ENCODE measurements around the gene CTBP1. TPM values are rescaled to one million over a fixed set of nuclear protein-coding genes. Genes with fewer than 3 reads are reported as not detected.

Gene CTBP1
- total and polyA plus RNA-seq, 9 of the 15 experiments (the other 6 are each of a cell fraction or from before 2014, with no cell fraction given) = 14.5 to 162 (median 68.2) TPM

DNA sequence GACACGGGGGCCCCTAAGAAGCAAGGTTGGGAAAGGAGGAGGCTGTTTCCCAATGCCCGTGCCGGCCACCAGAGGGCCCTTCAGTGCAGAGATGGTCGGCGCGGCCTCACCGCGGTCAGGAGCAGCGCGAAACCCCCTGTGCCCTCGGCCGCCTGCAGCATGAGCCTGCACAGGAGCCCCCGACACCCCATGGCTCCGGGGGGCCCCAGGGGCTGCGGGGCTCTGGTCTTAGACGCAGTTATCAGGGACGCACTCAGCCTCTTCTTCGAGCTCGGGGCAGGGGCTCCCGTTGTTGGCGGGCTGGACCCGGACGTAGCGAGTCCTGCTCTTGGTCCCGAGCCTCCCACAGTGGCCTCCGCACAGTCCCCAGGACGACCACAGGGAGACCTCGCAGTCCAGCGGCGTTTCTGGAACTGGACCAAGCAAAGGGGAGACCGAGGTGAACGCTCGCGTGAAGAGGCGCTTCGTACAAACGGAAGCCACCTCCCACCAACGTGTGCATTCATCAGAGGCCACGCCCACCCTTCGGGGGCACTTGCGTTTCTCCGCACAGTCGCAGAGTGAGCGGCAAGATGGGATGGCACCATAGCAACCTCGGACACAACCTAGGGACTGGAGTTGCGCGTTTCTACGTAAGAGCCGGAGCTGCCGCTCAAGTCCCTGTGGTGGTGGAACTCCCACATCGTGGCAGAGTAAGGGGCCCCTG lies 81.5 kb downstream of the CTBP1 start (continued):
- no peak for TF ChIP-seq SP2 (IDR thresholded peaks at IDR 0.05; ENCODE audit: extremely low read depth, low read depth, low read length, poor library complexity, severe bottlenecking)
- no peak for TF ChIP-seq ZNF699 (CRISPR knock-in tag; IDR thresholded peaks at IDR 0.05; ENCODE audit: insufficient replicate concordance)
- TF ChIP-seq RBBP5 (IDR thresholded peaks at IDR 0.05; ENCODE audit: borderline replicate concordance, insufficient read depth, low read length, poor library complexity, severe bottlenecking) = peak; percentile 57
- 0 out of 2 replicates have a peak, but pooled peaks have one; percentile 9 for TF ChIP-seq SOX6 (IDR thresholded peaks at IDR 0.05)
- TF ChIP-seq THRAP3 (IDR thresholded peaks at IDR 0.05; ENCODE audit: borderline replicate concordance) = no peak
- TF ChIP-seq RBM15 (IDR thresholded peaks at IDR 0.05; ENCODE audit: insufficient read depth, low read length) = no peak
- TF ChIP-seq, protein P1, sequence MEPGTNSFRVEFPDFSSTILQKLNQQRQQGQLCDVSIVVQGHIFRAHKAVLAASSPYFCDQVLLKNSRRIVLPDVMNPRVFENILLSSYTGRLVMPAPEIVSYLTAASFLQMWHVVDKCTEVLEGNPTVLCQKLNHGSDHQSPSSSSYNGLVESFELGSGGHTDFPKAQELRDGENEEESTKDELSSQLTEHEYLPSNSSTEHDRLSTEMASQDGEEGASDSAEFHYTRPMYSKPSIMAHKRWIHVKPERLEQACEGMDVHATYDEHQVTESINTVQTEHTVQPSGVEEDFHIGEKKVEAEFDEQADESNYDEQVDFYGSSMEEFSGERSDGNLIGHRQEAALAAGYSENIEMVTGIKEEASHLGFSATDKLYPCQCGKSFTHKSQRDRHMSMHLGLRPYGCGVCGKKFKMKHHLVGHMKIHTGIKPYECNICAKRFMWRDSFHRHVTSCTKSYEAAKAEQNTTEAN (CRISPR knock-in tag; IDR thresholded peaks at IDR 0.05) = no peak
- peak in 1 of 2 experiments; percentile 58; a peak in 2 of 4 replicates for TF ChIP-seq FOXA3 (CRISPR knock-in tag; conservative IDR thresholded peaks at IDR 0.05 in 1 of 2, IDR thresholded peaks at IDR 0.05 in 1 of 2)
- TF ChIP-seq COPS2 (conservative IDR thresholded peaks at IDR 0.05) = no peak
- TF ChIP-seq, protein P2, sequence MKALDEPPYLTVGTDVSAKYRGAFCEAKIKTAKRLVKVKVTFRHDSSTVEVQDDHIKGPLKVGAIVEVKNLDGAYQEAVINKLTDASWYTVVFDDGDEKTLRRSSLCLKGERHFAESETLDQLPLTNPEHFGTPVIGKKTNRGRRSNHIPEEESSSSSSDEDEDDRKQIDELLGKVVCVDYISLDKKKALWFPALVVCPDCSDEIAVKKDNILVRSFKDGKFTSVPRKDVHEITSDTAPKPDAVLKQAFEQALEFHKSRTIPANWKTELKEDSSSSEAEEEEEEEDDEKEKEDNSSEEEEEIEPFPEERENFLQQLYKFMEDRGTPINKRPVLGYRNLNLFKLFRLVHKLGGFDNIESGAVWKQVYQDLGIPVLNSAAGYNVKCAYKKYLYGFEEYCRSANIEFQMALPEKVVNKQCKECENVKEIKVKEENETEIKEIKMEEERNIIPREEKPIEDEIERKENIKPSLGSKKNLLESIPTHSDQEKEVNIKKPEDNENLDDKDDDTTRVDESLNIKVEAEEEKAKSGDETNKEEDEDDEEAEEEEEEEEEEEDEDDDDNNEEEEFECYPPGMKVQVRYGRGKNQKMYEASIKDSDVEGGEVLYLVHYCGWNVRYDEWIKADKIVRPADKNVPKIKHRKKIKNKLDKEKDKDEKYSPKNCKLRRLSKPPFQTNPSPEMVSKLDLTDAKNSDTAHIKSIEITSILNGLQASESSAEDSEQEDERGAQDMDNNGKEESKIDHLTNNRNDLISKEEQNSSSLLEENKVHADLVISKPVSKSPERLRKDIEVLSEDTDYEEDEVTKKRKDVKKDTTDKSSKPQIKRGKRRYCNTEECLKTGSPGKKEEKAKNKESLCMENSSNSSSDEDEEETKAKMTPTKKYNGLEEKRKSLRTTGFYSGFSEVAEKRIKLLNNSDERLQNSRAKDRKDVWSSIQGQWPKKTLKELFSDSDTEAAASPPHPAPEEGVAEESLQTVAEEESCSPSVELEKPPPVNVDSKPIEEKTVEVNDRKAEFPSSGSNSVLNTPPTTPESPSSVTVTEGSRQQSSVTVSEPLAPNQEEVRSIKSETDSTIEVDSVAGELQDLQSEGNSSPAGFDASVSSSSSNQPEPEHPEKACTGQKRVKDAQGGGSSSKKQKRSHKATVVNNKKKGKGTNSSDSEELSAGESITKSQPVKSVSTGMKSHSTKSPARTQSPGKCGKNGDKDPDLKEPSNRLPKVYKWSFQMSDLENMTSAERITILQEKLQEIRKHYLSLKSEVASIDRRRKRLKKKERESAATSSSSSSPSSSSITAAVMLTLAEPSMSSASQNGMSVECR (CRISPR knock-in tag; IDR thresholded peaks at IDR 0.05) = peak; percentile 70; the same call in 1 of the 2 replicates
- no peak for TF ChIP-seq POLR3A (IDR thresholded peaks at IDR 0.05; ENCODE audit: borderline replicate concordance, extremely low read depth, insufficient read depth, insufficient read length)
- no peak for TF ChIP-seq TARDBP (IDR thresholded peaks at IDR 0.05)
- no peak for TF ChIP-seq ZNF764 (CRISPR knock-in tag; IDR thresholded peaks at IDR 0.05; ENCODE audit: low read depth)
- no peak for TF ChIP-seq GATAD2B (IDR thresholded peaks at IDR 0.05; ENCODE audit: borderline replicate concordance)
- TF ChIP-seq TAF9B (IDR thresholded peaks at IDR 0.05; ENCODE audit: partially characterized antibody) = no peak
- no peak for TF ChIP-seq XRCC3 (IDR thresholded peaks at IDR 0.05)
- no peak for TF ChIP-seq CEBPB (tag; IDR thresholded peaks at IDR 0.05)
- peak; percentile 70 for TF ChIP-seq CTBP1 (IDR thresholded peaks at IDR 0.05; ENCODE audit: borderline replicate concordance)
- TF ChIP-seq ZC3H8 (IDR thresholded peaks at IDR 0.05) = no peak
- TF ChIP-seq EGR1 (conservative IDR thresholded peaks at IDR 0.05) = no peak
- no peak for TF ChIP-seq NFATC3 (IDR thresholded peaks at IDR 0.05)
- TF ChIP-seq GABPA (tag; conservative IDR thresholded peaks at IDR 0.05; ENCODE audit: low read depth) = peak; percentile 27; the same call in 1 of the 2 replicates
- peak; percentile 74 for TF ChIP-seq PCBP1 (IDR thresholded peaks at IDR 0.05; ENCODE audit: low read depth, low read length, poor library complexity, severe bottlenecking)
- peak; percentile 63 to 84 for TF ChIP-seq RAD21 (CRISPR knock-in tag; conservative IDR thresholded peaks at IDR 0.05 in 1 of 2, IDR thresholded peaks at IDR 0.05 in 1 of 2)

Data from K562 (cell line).